GM21515 (cell line): ENCODE data around the gene CDK18.

Source experiments
- ATAC-seq: cut with Tn5 transposase; IDR thresholded peaks from one replicate; pipeline ENCODE4 v1.9.1; 2021; ENCODE audit not compliant: unreplicated experiment

Gene CDK18

GRCh38 chr1:205502111-205502810, 2.2 kb upstream of the CDK18 start:
- no peak for ATAC-seq

- ATAC-seq, result no peak
Measured at GRCh38 chr1:205502992-205503391, 1.5 kb upstream of the CDK18 start.

GRCh38 chr1:205505076-205505729, 734 bp downstream of the CDK18 start:
- ATAC-seq, result no peak

GRCh38 chr1:205505791-205506190, 1.3 kb downstream of the CDK18 start:
- ATAC-seq, result no peak

GRCh38 chr1:205506409-205507200, 2.1 kb downstream of the CDK18 start:
- ATAC-seq, result no peak

GRCh38 chr1:205508227-205508714, 3.8 kb downstream of the CDK18 start:
- no peak for ATAC-seq

GRCh38 chr1:205510308-205510950, 6.0 kb downstream of the CDK18 start:
- ATAC-seq, result no peak

GRCh38 chr1:205510951-205511330, 6.5 kb downstream of the CDK18 start:
- no peak for ATAC-seq

GRCh38 chr1:205512059-205513045, 7.9 kb downstream of the CDK18 start:
- no peak for ATAC-seq

GRCh38 chr1:205513774-205514173, 9.3 kb downstream of the CDK18 start:
- ATAC-seq, result no peak

GRCh38 chr1:205514211-205515142, 10.0 kb downstream of the CDK18 start:
- ATAC-seq, result no peak

GRCh38 chr1:205515781-205516253, 11.3 kb downstream of the CDK18 start:
- no peak for ATAC-seq

GRCh38 chr1:205516362-205516761, 11.9 kb downstream of the CDK18 start:
- ATAC-seq, result no peak

GRCh38 chr1:205517288-205517687, 12.8 kb downstream of the CDK18 start:
- ATAC-seq, result no peak

- no peak for ATAC-seq
Measured at GRCh38 chr1:205517763-205518162, 13.3 kb downstream of the CDK18 start.

GRCh38 chr1:205518661-205519540, 14.4 kb downstream of the CDK18 start:
- ATAC-seq, result no peak

- no peak for ATAC-seq
Measured at GRCh38 chr1:205519541-205520131, 15.2 kb downstream of the CDK18 start.

- no peak for ATAC-seq
Measured at GRCh38 chr1:205520709-205521108, 16.2 kb downstream of the CDK18 start.
